Hematopoietic multipotent progenitor cell treated with erythropoietin and hydrocortisone succinate and interleukin-3 and kit ligand, for 8 days (in vitro differentiated cells): ENCODE measurements around the gene POLR1F.
"Not testable (repeated sequence)": the region's sequence is repeated elsewhere in the genome, so short reads cannot be mapped to it uniquely, and the experiment has no call there.

Experiments
- DNase-seq: peaks from one replicate; pipeline ENCODE4 v3.0.0-alpha.2; 2015

POLR1F gene

GRCh38 chr7:19708397-19709248, at the start of gene POLR1F:
TSS of gene POLR1F (minus strand) at chr7:19709037. CDS start at chr7:19709016, 21 bp downstream.
- peak; percentile 97 for DNase-seq

DNA sequence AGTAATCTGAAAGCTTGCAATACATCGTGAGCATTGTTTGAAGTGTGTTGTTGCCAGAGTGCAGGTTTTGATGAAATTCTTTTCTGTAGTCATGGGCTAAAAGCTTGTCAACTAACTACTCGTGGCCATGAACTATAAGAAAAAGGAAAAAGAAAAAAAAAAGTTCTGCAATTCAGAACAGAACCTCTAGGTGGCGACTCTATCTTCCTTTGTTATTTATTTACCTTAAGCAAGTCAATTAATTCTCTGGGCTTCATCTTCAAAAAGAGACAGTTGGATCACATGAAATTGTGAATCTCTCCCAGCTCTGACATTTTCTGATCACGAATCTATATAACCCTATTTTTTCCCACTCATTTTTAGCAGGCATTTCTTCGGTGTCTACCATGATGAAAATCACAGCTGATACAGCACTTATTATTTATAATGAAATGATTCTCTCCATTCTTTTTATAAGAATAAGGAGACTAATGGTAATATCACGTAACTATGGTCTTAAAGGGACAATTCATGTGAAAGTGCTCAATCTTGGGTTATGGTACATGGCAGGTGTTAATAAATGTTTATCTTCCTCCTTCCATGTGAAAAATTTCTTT, 45.8 kb upstream of the POLR1F start:
- peak; percentile 62 for DNase-seq

- no peak for DNase-seq
Measured at GRCh38 chr7:19752020-19752419, 43.2 kb upstream of the POLR1F start.

DNA sequence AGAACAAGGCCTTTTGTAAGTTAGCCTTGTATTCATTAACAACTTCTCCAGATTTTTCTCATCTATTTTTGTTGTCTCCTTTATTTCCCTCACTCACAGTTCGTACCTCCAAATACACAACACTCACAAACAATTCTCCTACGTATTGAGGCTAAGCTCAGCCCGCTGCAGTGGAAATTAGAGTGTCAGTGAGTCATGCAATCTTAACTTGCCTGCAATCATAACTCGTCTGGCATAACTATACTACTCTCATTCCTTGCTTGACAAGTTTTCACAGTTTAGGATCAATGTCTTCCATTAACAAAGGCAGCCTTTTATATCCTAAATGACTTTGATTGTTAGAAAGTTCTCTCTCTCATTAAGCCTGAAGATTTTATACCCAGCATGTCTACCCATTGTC, 40.8 kb upstream of the POLR1F start:
- DNase-seq: no peak

- DNase-seq: peak; percentile 52
Measured at GRCh38 chr7:19747740-19748339, 39.0 kb upstream of the POLR1F start.

DNA sequence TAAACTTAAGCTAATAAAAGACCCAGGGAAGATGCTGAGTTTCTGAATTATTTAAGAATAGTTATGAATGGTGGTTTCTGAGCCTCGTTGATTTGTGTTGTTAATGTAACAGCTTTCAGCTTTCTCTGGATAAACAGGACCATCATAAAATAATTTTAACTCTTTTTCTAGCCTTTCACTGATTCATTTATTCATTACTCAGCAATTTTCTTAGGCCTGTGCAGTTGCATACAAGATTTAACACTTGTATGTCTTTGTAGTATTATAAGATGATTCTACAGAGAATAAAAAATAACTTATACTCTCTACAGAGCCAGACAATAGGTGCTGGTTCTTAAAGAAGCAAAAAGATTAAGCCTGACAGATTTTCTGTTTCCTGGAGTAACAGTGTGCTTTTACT, 35.2 kb upstream of the POLR1F start:
- no peak for DNase-seq

DNA sequence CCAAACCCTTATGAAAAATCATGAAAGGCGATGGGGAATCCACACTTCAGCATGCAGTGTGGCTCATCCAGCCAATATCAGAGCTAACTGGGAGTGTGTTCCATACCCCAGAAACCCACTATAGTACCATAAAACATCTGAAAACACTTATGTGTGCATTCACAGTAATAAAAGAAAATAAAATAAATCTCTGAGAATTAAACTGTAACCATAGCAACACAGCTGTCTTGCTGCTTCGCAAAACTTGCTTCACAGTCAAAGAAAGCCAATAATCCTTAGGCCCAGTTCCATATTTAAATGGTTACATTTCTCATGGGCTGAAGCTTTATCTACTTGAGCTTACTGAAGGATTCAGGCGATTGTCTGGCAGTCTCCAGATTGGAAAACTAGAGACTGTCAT, 19.9 kb upstream of the POLR1F start:
- DNase-seq: no peak

DNA sequence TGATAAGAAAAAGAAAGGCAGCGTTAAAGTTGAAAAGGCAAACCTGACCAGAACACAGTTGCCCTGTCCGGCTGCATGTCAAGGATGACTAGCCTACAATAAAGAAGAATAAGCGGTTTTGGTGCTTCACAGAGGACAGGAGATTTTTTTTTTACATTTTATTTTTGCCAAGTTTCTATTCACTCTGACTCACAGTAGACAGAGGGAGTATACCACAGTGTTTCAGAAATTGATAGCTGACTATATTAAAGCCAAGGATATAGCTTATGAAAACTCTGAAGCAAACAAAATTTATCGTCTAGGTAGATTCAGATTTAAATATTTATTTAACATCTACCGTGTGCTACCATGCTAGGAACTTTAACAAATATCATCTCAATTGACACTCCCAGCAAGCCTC, 16.9 kb upstream of the POLR1F start:
- DNase-seq: no peak

GRCh38 chr7:19715499-19715898, 6.7 kb upstream of the POLR1F start:
- no peak for DNase-seq

- peak; percentile 67 for DNase-seq
Measured at GRCh38 chr7:19713676-19714075, 4.8 kb upstream of the POLR1F start.

DNA sequence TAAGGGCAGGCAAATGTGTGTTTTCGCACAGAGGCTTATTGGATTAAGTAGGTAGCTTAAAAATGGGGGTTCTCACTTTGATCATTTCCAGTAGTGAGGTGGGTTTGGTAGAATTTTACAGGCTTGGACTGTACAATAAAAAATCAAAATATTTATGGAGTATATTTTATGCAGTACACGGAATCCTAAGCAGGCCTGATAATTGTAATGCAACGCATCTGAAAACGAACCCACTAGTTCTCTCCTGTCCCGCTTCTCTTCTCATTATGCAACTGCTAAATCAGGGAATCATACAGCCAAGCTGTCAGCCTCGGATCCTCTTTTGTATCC, 377 bp upstream of the POLR1F start:
- DNase-seq: no peak

DNA sequence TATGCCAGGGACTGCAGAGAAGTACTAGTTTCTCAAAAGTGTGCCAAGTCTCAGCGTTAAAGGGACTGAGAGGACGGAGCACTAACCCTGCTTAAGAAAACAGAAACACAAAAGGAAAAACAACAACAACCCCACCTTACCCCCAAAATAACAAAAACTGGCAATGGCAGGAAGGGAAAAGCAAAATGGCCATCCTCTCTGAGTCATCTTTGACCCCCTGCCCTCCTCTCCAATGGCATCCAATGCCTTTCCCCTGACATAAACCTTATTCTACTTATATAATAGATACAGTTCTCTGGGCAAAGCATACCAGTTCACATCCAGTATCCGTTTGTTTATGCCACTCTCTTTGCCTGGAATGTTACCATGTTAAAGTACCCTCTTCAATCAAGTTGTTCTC, 1.6 kb downstream of the POLR1F start:
- no peak for DNase-seq

GRCh38 chr7:19705663-19706062, 3.2 kb downstream of the POLR1F start:
- DNase-seq: no peak

GRCh38 chr7:19701471-19701870, 7.4 kb downstream of the POLR1F start:
- DNase-seq: no peak

DNA sequence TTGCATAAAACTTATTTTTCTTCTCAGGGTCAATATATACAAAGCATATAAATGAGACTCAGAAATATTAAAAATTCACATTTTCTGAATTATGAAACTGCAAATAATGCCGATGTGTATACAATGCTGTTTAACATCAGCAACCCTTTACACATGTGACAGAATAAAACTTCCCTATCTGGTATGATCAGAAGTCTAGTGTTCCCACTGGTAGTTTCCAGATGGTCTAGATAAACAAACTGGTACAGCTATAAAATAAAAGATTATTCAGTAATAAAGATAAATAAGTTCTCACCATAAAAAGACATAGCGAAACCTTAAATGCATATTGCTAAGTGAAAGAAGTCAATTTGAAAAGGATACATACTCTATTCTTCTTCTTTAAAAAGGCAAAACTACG, 7.9 kb downstream of the POLR1F start:
- no peak for DNase-seq

DNA sequence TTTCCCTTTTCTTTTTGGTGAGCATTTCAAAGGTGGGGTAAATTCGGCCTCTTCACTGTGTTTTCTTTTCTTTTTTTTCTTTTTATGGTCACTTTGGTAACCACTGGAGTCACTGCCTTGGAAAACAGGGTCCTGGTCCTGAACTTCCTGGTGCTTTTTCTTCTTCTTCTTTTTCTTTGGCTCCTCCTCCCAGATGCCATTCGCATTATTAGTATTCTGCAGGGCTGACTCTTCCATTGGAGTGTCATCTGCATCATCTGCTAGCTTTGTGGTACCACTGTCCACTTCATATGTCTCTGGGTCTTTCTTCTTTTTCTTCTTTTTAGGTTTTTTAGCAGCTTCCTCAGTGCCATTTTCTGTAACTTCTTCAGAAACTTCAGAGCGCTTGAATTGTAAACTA, 10.5 kb downstream of the POLR1F start:
- no peak for DNase-seq

GRCh38 chr7:19696926-19697325, 11.9 kb downstream of the POLR1F start:
- no peak for DNase-seq

- DNase-seq: no peak
Measured at GRCh38 chr7:19692111-19692828, 16.6 kb downstream of the POLR1F start.

- DNase-seq: no peak
Measured at GRCh38 chr7:19690736-19691135, 18.1 kb downstream of the POLR1F start.

DNA sequence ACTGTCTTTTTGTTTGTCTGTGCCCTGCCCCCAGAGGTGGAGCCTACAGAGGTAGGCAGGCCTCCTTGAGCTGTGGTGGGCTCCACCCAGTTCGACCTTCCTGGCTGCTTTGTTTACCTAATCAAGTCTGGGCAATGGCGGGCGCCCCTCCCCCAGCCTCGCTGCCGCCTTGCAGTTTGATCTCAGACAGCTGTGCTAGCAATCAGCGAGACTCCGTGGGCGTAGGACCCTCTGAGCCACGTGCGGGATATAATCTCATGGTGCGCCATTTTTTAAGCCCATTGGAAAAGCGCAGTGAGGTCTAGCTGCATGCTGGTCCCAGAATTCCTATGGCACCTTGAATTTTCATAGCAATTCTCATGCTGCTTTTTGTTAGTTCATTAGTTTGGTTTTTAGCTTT, 19.7 kb downstream of the POLR1F start:
- not testable (repeated sequence) for DNase-seq

DNA sequence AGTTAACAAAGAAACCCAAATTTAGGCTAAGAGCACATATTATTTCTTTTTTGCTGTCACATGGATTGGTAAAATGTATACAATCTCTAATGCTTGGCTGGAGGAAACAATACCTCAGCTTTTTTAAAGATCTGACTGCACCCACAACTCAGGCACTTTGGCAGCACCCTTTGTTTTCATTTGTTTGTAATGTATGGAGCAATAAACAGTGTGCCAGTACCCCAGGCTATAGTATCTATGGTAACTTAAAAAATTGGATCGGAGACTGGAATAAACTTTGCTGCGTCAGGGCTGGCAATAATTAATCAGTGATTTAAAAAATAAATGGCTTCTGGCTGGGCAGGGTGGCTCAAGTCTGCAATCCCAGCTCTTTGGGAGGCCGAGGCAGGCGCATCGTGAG, 27.2 kb downstream of the POLR1F start:
- no peak for DNase-seq

DNA sequence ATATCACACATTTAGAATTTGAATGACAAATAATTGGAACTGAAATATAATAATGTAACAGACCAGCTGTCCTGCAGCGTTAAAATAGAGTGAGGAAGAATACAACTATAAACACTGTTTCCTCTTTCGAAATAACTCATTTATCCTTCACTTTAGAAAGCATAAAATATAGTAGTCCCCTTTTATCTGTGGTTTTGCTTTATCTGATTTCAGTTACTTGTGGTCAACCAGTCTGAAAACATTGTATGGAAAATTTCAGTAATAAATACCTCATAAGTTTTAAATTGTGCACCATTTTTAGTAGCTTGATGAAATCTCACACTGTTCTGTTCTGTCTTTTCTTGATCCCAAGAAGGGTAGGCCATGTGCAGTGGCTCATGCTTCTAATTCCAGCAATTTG, 31.7 kb downstream of the POLR1F start:
- DNase-seq: peak; percentile 70

- DNase-seq: no peak
Measured at GRCh38 chr7:19675816-19676215, 33.0 kb downstream of the POLR1F start.
